NB4 (cell line): ENCODE data around the gene TTLL13.

Experiments used
- DNase-seq: peaks from one replicate; pipeline ENCODE4 v3.0.0; 2010; ENCODE audit warnings: low read depth
- H3K4me3 ChIP-seq: one replicate; pipeline ENCODE4 v1.5.1; 2011; ENCODE audit warnings: mild to moderate bottlenecking, low read depth, low read length, moderate library complexity
- CTCF ChIP-seq: IDR thresholded peaks from one replicate; pipeline ENCODE4 v1.5.1; 2012; ENCODE audit warnings: low read depth, low read length
- MYC ChIP-seq: IDR thresholded peaks from 2 replicates; pipeline ENCODE4 v1.6.1; 2011; ENCODE audit warnings: low read depth, low read length
- POLR2A ChIP-seq: IDR thresholded peaks from 2 replicates; pipeline ENCODE4 v1.6.1; 2011; ENCODE audit warnings: mild to moderate bottlenecking; ENCODE audit not compliant: insufficient read length; ENCODE audit errors: extremely low read depth
- TF ChIP-seq, protein P1 (sequence below): IDR thresholded peaks from 2 replicates; pipeline ENCODE4 v1.6.1; 2011; ENCODE audit warnings: low read depth, low read length

TTLL13 gene

GRCh38 chr15:90210593-90210992, 38.8 kb upstream of the TTLL13 start:
- H3K4me3 ChIP-seq = no peak overlapping the region
- no peak for DNase-seq
- TF ChIP-seq CTCF (no peak), MYC (no peak), POLR2A (no peak)
- TF ChIP-seq, protein P1, sequence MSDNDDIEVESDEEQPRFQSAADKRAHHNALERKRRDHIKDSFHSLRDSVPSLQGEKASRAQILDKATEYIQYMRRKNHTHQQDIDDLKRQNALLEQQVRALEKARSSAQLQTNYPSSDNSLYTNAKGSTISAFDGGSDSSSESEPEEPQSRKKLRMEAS = no peak

DNA sequence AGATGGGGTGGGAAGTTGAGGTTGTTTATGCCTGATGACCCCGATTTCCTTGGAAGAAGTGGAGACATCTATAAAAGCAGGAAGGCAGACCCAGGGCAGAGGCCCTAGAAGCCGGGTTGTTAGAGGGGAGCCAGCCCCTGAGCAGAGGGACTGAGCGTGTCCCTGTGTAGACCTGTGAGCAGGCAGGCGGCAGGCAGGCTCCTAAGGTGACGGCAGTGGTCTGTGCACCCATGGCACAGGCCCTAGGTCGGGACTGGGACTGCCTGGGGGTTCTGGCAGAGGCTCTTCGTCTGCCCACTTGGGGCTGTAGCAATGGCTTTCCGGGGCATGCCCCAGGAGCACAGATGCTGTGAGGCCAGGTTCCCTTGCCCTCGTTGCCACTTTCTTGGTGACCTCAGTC, 38.3 kb upstream of the TTLL13 start:
- TF ChIP-seq CTCF (no peak), MYC (no peak)
- no peak overlapping the region for H3K4me3 ChIP-seq

DNA sequence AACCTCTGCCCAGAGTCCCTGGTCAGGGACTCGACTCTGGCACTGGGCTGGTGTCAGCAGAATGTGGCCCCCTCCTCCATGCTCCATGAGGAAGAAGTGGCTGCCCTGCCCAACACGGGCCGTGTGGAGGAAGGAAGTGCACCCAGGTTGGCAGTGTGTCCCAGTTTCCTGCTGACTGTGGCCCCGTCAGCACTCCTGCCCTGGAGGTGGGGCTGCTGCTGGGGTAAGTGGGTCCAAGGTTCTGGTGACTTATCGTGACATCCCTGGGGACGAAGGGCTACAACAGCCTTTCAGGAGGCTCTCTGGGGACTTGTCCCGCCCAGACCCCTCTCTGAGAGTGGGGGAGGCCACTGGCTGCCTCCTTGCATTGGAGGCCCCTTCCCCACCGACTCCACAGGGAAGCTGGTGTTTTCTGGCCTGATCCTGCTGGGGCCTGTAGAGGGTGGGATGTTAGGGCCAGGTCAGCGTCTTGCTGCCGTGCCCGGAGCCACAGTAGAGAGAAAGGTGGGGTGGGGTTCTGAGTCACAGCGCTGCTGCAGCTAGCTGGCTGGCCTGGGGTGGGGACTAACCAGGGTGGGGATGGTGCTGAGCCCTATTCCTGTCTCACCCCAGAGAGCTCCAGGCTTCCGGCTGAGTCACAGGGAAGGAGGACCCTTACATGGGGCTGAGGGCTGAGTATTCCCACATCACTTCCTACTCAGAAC, 37.8 kb upstream of the TTLL13 start:
- H3K4me3 ChIP-seq = no peak overlapping the region
- TF ChIP-seq CTCF = no peak
- TF ChIP-seq POLR2A = no peak
- TF ChIP-seq MYC = no peak
- TF ChIP-seq, protein P1 = no peak
- DNase-seq = no peak

More for the DNA sequence above, 38.3 kb upstream of the TTLL13 start:
- no peak for DNase-seq

DNA sequence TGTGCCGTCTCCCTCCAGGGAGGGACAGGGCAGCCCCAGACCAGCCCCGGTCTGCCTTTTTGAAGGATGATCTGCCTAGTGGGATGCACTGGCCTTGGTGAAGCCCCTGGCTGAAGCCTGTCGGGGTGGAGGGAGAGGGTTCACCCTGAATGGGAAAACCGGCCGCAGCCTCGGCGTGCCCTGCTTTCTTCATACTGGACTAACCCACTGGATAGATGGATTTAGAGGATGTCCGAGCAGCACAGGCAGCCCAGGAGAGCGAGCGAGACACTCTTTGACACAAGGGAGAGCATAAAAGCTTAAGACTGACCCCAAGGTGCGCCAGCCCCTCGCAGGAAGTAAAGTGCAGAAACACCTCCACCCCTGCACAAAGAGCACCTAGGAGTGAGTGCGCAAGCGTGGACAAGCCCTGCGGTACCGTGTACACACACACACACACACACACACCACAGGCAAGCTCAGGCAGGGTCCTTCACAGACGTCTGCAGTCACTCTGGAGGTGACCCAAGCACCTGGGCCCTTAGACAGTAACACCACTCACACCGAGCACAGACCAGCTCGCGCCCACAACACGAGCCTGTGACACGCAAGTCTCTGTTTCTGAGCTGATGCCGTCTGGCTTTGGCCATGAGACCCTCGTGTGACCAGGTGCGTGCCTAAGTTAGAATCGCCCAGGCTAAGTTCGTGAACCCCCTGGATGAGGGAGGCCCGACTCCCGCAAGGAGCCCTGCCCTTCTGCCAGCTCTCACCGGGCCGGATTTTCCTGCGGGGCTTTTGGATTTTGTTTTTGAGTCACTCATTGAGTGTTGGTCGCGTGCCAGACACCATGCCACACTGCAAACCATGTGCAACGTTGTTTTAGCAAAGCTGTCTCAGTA, 36.9 kb upstream of the TTLL13 start:
- no peak overlapping the region for H3K4me3 ChIP-seq
- TF ChIP-seq, protein P1 = no peak
- TF ChIP-seq POLR2A (no peak), CTCF (no peak), MYC (no peak)
- DNase-seq = no peak

- no peak for DNase-seq
- H3K4me3 ChIP-seq = no peak overlapping the region
- no peak for TF ChIP-seq POLR2A
- TF ChIP-seq, protein P1 = no peak
- no peak for TF ChIP-seq MYC
- no peak for TF ChIP-seq CTCF
Measured at GRCh38 chr15:90213122-90213817, 36.1 kb upstream of the TTLL13 start.
